Endothelial cell of umbilical vein (primary cell): ENCODE measurements around the gene SDCBP2. TPM values are rescaled to one million over a fixed set of nuclear protein-coding genes. Genes with fewer than 3 reads are reported as not detected.

Experiments used
- BruUV-seq: library from RNA; stranded (reverse); fragments of 400-500 nt; replicated peaks from 2 replicates; lab custom pipeline; 2021; lab: Mats Ljungman, UMichigan
- CTCF ChIA-PET: fragments of 300-600, 350-600 bp; sonication (Branson Sonifier 250); formaldehyde crosslinking; loops from one replicate; lab custom pipeline; 2021; ENCODE audit warnings: antibody characterized with exemption, inconsistent platforms; lab: Charles Lee
- POLR2A ChIA-PET: fragments of 300-600, 350-600 bp; sonication (Branson Sonifier 250); formaldehyde crosslinking; loops from one replicate; lab custom pipeline; 2021; ENCODE audit warnings: antibody characterized with exemption, inconsistent platforms; lab: Charles Lee
- DNase-seq: peaks from one replicate; pipeline ENCODE4 v3.0.0-alpha.2; 2011; ENCODE audit warnings: low read depth, low spot score
- FAIRE-seq: peaks from 2 replicates; lab custom pipeline; 2011; peaks lifted over from hg19 to GRCh38; lab: Jason Lieb, UNC
- H2AFZ ChIP-seq: 2 replicates; pipeline ENCODE4 v1.6.0; 2012; ENCODE audit warnings: low read depth, low read length, control low read depth, inconsistent platforms
- H3K27ac ChIP-seq: 2 replicates; pipeline ENCODE4 v1.5.1; 2011; ENCODE audit warnings: low read depth, mild to moderate bottlenecking, control low read depth, low read length, moderate library complexity; ENCODE audit not compliant: insufficient read depth
- H3K27me3 ChIP-seq, 2 experiments: 2 replicates each; pipeline versions ENCODE4 v1.6.0 to v1.6.1; 2011; ENCODE audit warnings: low read length in 2 of 2, mixed read lengths in 1 of 2; ENCODE audit not compliant: control insufficient read depth in 2 of 2, insufficient read depth in 2 of 2
- H3K36me3 ChIP-seq, 2 experiments: 2 replicates in 1 of 2; 3 replicates in 1 of 2; pipeline ENCODE4 v1.5.1; 2011; ENCODE audit warnings: low read length in 2 of 2, mild to moderate bottlenecking in 1 of 2, moderate library complexity in 1 of 2; ENCODE audit not compliant: control insufficient read depth in 2 of 2, insufficient read depth in 2 of 2; ENCODE audit errors: extremely low read depth in 1 of 2
- H3K4me1 ChIP-seq: 3 replicates; pipeline ENCODE4 v1.5.1; 2011; ENCODE audit warnings: mild to moderate bottlenecking, low read length; ENCODE audit not compliant: control insufficient read depth, insufficient read depth; ENCODE audit errors: extremely low read depth
- H3K4me2 ChIP-seq: 2 replicates; pipeline ENCODE4 v1.6.1; 2011; ENCODE audit warnings: low read length, control low read depth, mixed read lengths; ENCODE audit not compliant: insufficient read depth
- H3K4me3 ChIP-seq, 3 experiments: fragments of 200-600 bp in 1 of 3; sonication (generic), shearing (Covaris generic) in 1 of 3; replicated peaks in 1 of 3; 2 replicates each; pipeline ENCODE4 v1.5.1; 2011 to 2016; ENCODE audit warnings: control low read depth in 3 of 3, low read length in 3 of 3, mild to moderate bottlenecking in 2 of 3, inconsistent platforms in 1 of 3, low read depth in 1 of 3, moderate library complexity in 1 of 3; ENCODE audit not compliant: insufficient read depth in 1 of 3
- H3K79me2 ChIP-seq: 2 replicates; pipeline ENCODE4 v1.6.0; 2012; ENCODE audit warnings: low read length, inconsistent platforms; ENCODE audit not compliant: control insufficient read depth, insufficient read depth
- H3K9ac ChIP-seq: replicated peaks from 2 replicates; pipeline ENCODE3; 2011; ENCODE audit warnings: low read length, control low read depth; ENCODE audit not compliant: insufficient read depth; ENCODE audit errors: extremely low read depth
- H3K9me1 ChIP-seq: replicated peaks from 3 replicates; pipeline ENCODE4 v1.6.0; 2011; ENCODE audit warnings: mild to moderate bottlenecking, low read length; ENCODE audit not compliant: control insufficient read depth, insufficient read depth; ENCODE audit errors: extremely low read depth
- H3K9me3 ChIP-seq: replicated peaks from 2 replicates; pipeline ENCODE4 v1.5.1; 2012; ENCODE audit warnings: low read length, inconsistent platforms; ENCODE audit not compliant: control insufficient read depth, insufficient read depth
- H4K20me1 ChIP-seq: replicated peaks from 2 replicates; pipeline ENCODE3; 2011; ENCODE audit warnings: mild to moderate bottlenecking, low read length; ENCODE audit not compliant: control insufficient read depth, insufficient read depth; ENCODE audit errors: extremely low read depth
- CTCF ChIP-seq, 2 donors: IDR thresholded peaks; 1 replicate in 1 of 2; 2 replicates in 1 of 2; pipeline ENCODE4 v1.5.1; 2011; ENCODE audit warnings: low read length in 2 of 2, mild to moderate bottlenecking in 2 of 2, moderate library complexity in 2 of 2, control low read depth in 1 of 2, inconsistent platforms in 1 of 2, low read depth in 1 of 2; ENCODE audit not compliant: insufficient read depth in 1 of 2; ENCODE audit errors: extremely low read depth in 1 of 2
- GATA2 ChIP-seq: IDR thresholded peaks from 2 replicates; pipeline ENCODE4 v1.7.0; 2011; ENCODE audit warnings: low read depth, mild to moderate bottlenecking, moderate library complexity, mixed read lengths, low read length; ENCODE audit not compliant: insufficient read length, insufficient read depth
- JUN ChIP-seq: IDR thresholded peaks from 2 replicates; pipeline ENCODE4 v1.6.1; 2011; ENCODE audit warnings: borderline replicate concordance, low read depth; ENCODE audit not compliant: insufficient read length, insufficient read depth
- MAX ChIP-seq: IDR thresholded peaks from 2 replicates; pipeline ENCODE4 v1.6.1; 2011; ENCODE audit not compliant: insufficient read depth, insufficient read length
- MYC ChIP-seq: IDR thresholded peaks from one replicate; pipeline ENCODE4 v1.6.1; 2011; ENCODE audit warnings: mild to moderate bottlenecking, low read depth, low read length
- POLR2A ChIP-seq: IDR thresholded peaks from 2 replicates; pipeline ENCODE4 v1.6.1; 2012; ENCODE audit warnings: low read depth, mild to moderate bottlenecking, control low read depth, low read length
- POLR2AphosphoS5 ChIP-seq: IDR thresholded peaks from 2 replicates; pipeline ENCODE4 v1.6.1; 2012; ENCODE audit warnings: low read depth, mild to moderate bottlenecking, control low read depth, low read length, moderate library complexity; ENCODE audit not compliant: insufficient read depth
- dilution Hi-C: fragments of 300-500 bp; cut with MboI; formaldehyde crosslinking; loops from one replicate; pipeline ENCODE4 v1.15.0; 2019; ENCODE audit warnings: low sequenced_read_pairs; ENCODE audit not compliant: extremely low pct_ligation_motif_present
- intact Hi-C: fragments of 100-400 bp; cut with micrococcal nuclease; formaldehyde crosslinking; loops from one replicate; pipeline ENCODE4 v1.10.0; 2022
- polyA plus RNA-seq, 4 experiments: library from polyadenylated mRNA; depleted of rRNA in 3 of 4; stranded (reverse) in 3 of 4; unstranded in 1 of 4; fragments of >200 nt; gene quantifications; 2 replicates each; pipeline versions ENCODE4 v1.2.1 to v1.2.3, GENCODE V29; 2011 to 2012; ENCODE audit warnings: missing spikeins in 1 of 4
- total RNA-seq: library from RNA; stranded (reverse); gene quantifications from 2 replicates; pipeline ENCODE4 v1.2.3, GENCODE V29; 2021

SDCBP2 gene
- total and polyA plus RNA-seq, 2 donors (not counting 3 experiments of a cell fraction or from before 2014, with no cell fraction given), result 6.9 to 9.0 TPM

- Histone ChIP-seq H2AFZ (no peak overlapping the region), H3K9ac (peak overlapping the region; percentile 99), H4K20me1 (no peaks in the 10 kb centered on the region), H3K36me3 (no peaks in the 10 kb centered on the region), H3K27me3 (no peaks in the 10 kb centered on the region), H3K27ac (peak overlapping the region; percentile 99), H3K4me1 (peaks cover 57% of the 10 kb centered on the region), H3K4me2 (peak overlapping the region; percentile 26), H3K4me3 (no peak overlapping the region), H3K9me1 (no peaks in the 10 kb centered on the region), H3K79me2 (peaks cover 13% of the 10 kb centered on the region), H3K9me3 (no peaks in the 10 kb centered on the region)
- POLR2A ChIA-PET, result interaction anchor here (0.5 to 1.7 kb wide), 5 partner anchors 9 to 68 kb away, joined by 3 to 4 read pairs (median 3); no protein-coding TSS in a partner anchor
- DNase-seq, result no peak
- CTCF ChIA-PET, result interaction anchor here (0.6 to 2.4 kb wide), 14 partner anchors 10 to 181 kb away, joined by 3 to 21 read pairs (median 4); partner anchors contain the start of gene NSFL1C
- FAIRE-seq, result no peak
- intact Hi-C loops (loop anchor here (1.0 to 5.0 kb wide), 5 partner anchors 10 to 488 kb away; partner anchors contain the start of gene RAD21L1), dilution Hi-C loops (loop anchor here (25.0 kb wide), 1 partner anchor 114 kb away; no protein-coding TSS in a partner anchor)
- TF ChIP-seq GATA2, result no peak
- TF ChIP-seq POLR2AphosphoS5, result no peak
- no peak for TF ChIP-seq POLR2A
- TF ChIP-seq MYC, result no peak
- no peak for TF ChIP-seq MAX
- no peak for TF ChIP-seq CTCF (IDR thresholded peaks at IDR 0.05; ENCODE audit: extremely low read depth in 1 of 2, insufficient read depth in 1 of 2, low read depth in 1 of 2, low read length in 2 of 2)
- TF ChIP-seq JUN, result no peak
- BruUV-seq, result TSS peak; percentile 44
Measured at GRCh38 chr20:1323256-1323655, 5.7 kb downstream of the SDCBP2 start.
